Spleen (tissue), 11 donors: ENCODE measurements around the gene KCNG4. TPM values are rescaled to one million over a fixed set of nuclear protein-coding genes. Genes with fewer than 3 reads are reported as not detected.

ENCODE experiments used
- DNase-seq: peaks from one replicate; pipeline ENCODE4 v3.0.0-alpha.2; 2020
- H3K27ac ChIP-seq, 8 donors: fragments of 200-600 bp; sonication (generic) in 7 of 8; 1 replicate in 4 of 8; 2 replicates in 4 of 8; pipeline versions ENCODE4 v1.5.0 to v1.8.0; 2016 to 2021; ENCODE audit warnings: inconsistent platforms in 4 of 8, mild to moderate bottlenecking in 4 of 8, moderate library complexity in 1 of 8
- H3K27me3 ChIP-seq, 7 donors: fragments of 200-600 bp; sonication (generic) in 6 of 7; replicated peaks in 1 of 7; 1 replicate in 4 of 7; 2 replicates in 3 of 7; pipeline versions ENCODE4 v1.5.0 to v1.8.0; 2016 to 2021; ENCODE audit warnings: inconsistent platforms in 3 of 7, mild to moderate bottlenecking in 1 of 7
- H3K36me3 ChIP-seq, 6 donors: fragments of 200-600 bp; sonication (generic) in 5 of 6; 1 replicate in 4 of 6; 2 replicates in 2 of 6; pipeline versions ENCODE4 v1.5.0 to v1.8.0; 2016 to 2021; ENCODE audit warnings: inconsistent platforms in 2 of 6
- H3K4me1 ChIP-seq, 6 donors: fragments of 200-600 bp; sonication (generic) in 5 of 6; 1 replicate in 3 of 6; 2 replicates in 3 of 6; pipeline versions ENCODE4 v1.5.0 to v1.8.0; 2016 to 2021; ENCODE audit warnings: inconsistent platforms in 3 of 6
- H3K4me3 ChIP-seq, 8 donors: fragments of 200-600 bp; sonication (generic) in 7 of 8; 1 replicate in 4 of 8; 2 replicates in 4 of 8; pipeline versions ENCODE4 v1.5.0 to v1.8.0; 2016 to 2021; ENCODE audit warnings: inconsistent platforms in 4 of 8, mild to moderate bottlenecking in 4 of 8, moderate library complexity in 2 of 8
- H3K9me3 ChIP-seq, 8 donors: fragments of 200-600 bp; sonication (generic) in 7 of 8; 1 replicate in 4 of 8; 2 replicates in 4 of 8; pipeline versions ENCODE4 v1.5.0 to v1.8.0; 2016 to 2021; ENCODE audit warnings: inconsistent platforms in 4 of 8
- CTCF ChIP-seq, 11 experiments: fragments of 200-600 bp in 7 of 11; fragments of 450-650 bp in 4 of 11; sonication (generic) in 4 of 11; IDR thresholded peaks in 8 of 11; conservative IDR thresholded peaks in 3 of 11; 1 replicate in 7 of 11; 2 replicates in 4 of 11; pipeline versions ENCODE4 v1.4.0 to v1.8.0; 2016 to 2021; ENCODE audit warnings: antibody characterized with exemption in 11 of 11, inconsistent platforms in 4 of 11, mild to moderate bottlenecking in 1 of 11
- POLR2A ChIP-seq, 3 donors: fragments of 450-650 bp; IDR thresholded peaks; one replicate each; pipeline ENCODE4 v1.5.1; 2017; ENCODE audit warnings: antibody characterized with exemption in 3 of 3, mild to moderate bottlenecking in 1 of 3
- POLR2AphosphoS5 ChIP-seq, 3 donors: sonication (generic); formaldehyde crosslinking; IDR thresholded peaks; one replicate each; pipeline ENCODE4 v1.5.1; 2017; ENCODE audit warnings: antibody characterized with exemption in 3 of 3
- WGBS, 5 donors: extraction: QIAGEN DNeasy Blood & Tissue Kit in 3 of 5; methylation state at CpG; one replicate each; pipeline versions ENCODE4 v1.1.5 to v1.1.7; 2013 to 2018; 5-methylcytosine and 5-hydroxymethylcytosine counted together
- intact Hi-C: fragments of 100-400 bp; cut with DNase I; formaldehyde crosslinking; loops from one replicate; pipeline ENCODE4 v1.15.0; 2023; ENCODE audit warnings: low total_unique reads
- polyA plus RNA-seq, 3 donors: library from polyadenylated mRNA; stranded (reverse); fragments of 200-250 nt; gene quantifications; one replicate each; pipeline ENCODE4 v1.2.1, GENCODE V29; 2013
- total RNA-seq, 7 donors: library from RNA; depleted of rRNA in 3 of 7; stranded (reverse); fragments of >200 nt in 3 of 7; fragmentation: NEBNext Ultra II Directional in 4 of 7; extraction: Animal tissue kit (Norgen Biotek cat#: 25700) in 4 of 7; gene quantifications; one replicate each; pipeline versions ENCODE4 v1.1.0 to v1.2.1, GENCODE V29; 2016 to 2021
- donor health status: healthy with polysubstance abuse.
- donor health status: DM: no; HTN: no; CAD: no; lungs with moderate emphysema.
- donor health status: DM: no; HTN: no; CAD: no.
- donor health status: Bipolar disorder and iron deficiency.
- donor health status: healthy.
- donor health status: DM: no; HTN: no; CAD: no.
- donor health status: DM: yes; HTN: yes; CAD: no.

Gene KCNG4
- total and polyA plus RNA-seq, 10 donors, result not detected

- Histone ChIP-seq H3K27me3 (peaks cover 0 to 54% (median 0%) of the 10 kb centered on the region in 7 donors), H3K4me3 (no peak overlapping the region), H3K4me1 (no peaks in the 10 kb centered on the region), H3K27ac (no peak overlapping the region), H3K9me3 (peaks cover 0 to 6% (median 0%) of the 10 kb centered on the region in 8 donors), H3K36me3 (no peaks in the 10 kb centered on the region)
- intact Hi-C loops, result no loop called here
- 64 to 100% (median 95%) methylated on average over 3 of the region's 3 CpGs for WGBS, 5 donors
- DNase-seq, result no peak
- no peak for TF ChIP-seq POLR2AphosphoS5 (IDR thresholded peaks at IDR 0.05)
- no peak for TF ChIP-seq POLR2A (IDR thresholded peaks at IDR 0.05)
- TF ChIP-seq CTCF (IDR thresholded peaks at IDR 0.05 in 8 of 11, conservative IDR thresholded peaks at IDR 0.05 in 3 of 11), result no peak
Measured at GRCh38 chr16:84262939-84263338, 23.1 kb upstream of the KCNG4 start.

- Histone ChIP-seq H3K4me1 (no peaks in the 10 kb centered on the region), H3K9me3 (peaks cover 0 to 6% (median 0%) of the 10 kb centered on the region in 8 donors), H3K36me3 (no peaks in the 10 kb centered on the region), H3K27me3 (peaks cover 0 to 63% (median 0%) of the 10 kb centered on the region in 7 donors), H3K27ac (no peak overlapping the region), H3K4me3 (no peak overlapping the region)
- WGBS, 5 donors, result 79 to 89% (median 86%) methylated on average over 4 of the region's 4 CpGs
- intact Hi-C loops, result no loop called here
- no peak for TF ChIP-seq POLR2A (IDR thresholded peaks at IDR 0.05)
- TF ChIP-seq CTCF (IDR thresholded peaks at IDR 0.05 in 8 of 11, conservative IDR thresholded peaks at IDR 0.05 in 3 of 11), result no peak
- no peak for TF ChIP-seq POLR2AphosphoS5 (IDR thresholded peaks at IDR 0.05)
- DNase-seq, result no peak
Measured at GRCh38 chr16:84262031-84262430, 22.2 kb upstream of the KCNG4 start.

- TF ChIP-seq POLR2A (IDR thresholded peaks at IDR 0.05) (no peak), CTCF (IDR thresholded peaks at IDR 0.05 in 8 of 11, conservative IDR thresholded peaks at IDR 0.05 in 3 of 11) (no peak), POLR2AphosphoS5 (IDR thresholded peaks at IDR 0.05) (no peak)
- no peak overlapping the region for H3K4me3 ChIP-seq
- H3K27me3 ChIP-seq, result peaks cover 0 to 72% (median 0%) of the 10 kb centered on the region in 7 donors
- intact Hi-C loops, result no loop called here
- no peak for DNase-seq
- 84 to 87% (median 86%) methylated on average over 22 to 23 of the region's 23 CpGs for WGBS, 5 donors
- no peaks in the 10 kb centered on the region for H3K4me1 ChIP-seq
- no peak overlapping the region for H3K27ac ChIP-seq
- H3K9me3 ChIP-seq, result peaks cover 0 to 6% (median 0%) of the 10 kb centered on the region in 8 donors
- no peaks in the 10 kb centered on the region for H3K36me3 ChIP-seq
Measured at GRCh38 chr16:84260766-84261554, 21.1 kb upstream of the KCNG4 start.

GRCh38 chr16:84259691-84260090 lies 19.9 kb upstream of the KCNG4 start:
- TF ChIP-seq POLR2A (IDR thresholded peaks at IDR 0.05), result no peak
- TF ChIP-seq POLR2AphosphoS5 (IDR thresholded peaks at IDR 0.05), result no peak
- peaks cover 0 to 18% (median 4%) of the 10 kb centered on the region in 8 donors for H3K9me3 ChIP-seq
- DNase-seq, result no peak
- no peak overlapping the region for H3K4me3 ChIP-seq
- no peaks in the 10 kb centered on the region for H3K36me3 ChIP-seq
- no peaks in the 10 kb centered on the region for H3K4me1 ChIP-seq
- no peak overlapping the region for H3K27ac ChIP-seq
- intact Hi-C loops, result no loop called here
- H3K27me3 ChIP-seq, result peaks cover 0 to 72% (median 0%) of the 10 kb centered on the region in 7 donors
- WGBS, 5 donors, result 92 to 98% (median 93%) methylated on average over 3 of the region's 3 CpGs
